ENCODE results near the gene COL9A3.

COL9A3 gene

DNA sequence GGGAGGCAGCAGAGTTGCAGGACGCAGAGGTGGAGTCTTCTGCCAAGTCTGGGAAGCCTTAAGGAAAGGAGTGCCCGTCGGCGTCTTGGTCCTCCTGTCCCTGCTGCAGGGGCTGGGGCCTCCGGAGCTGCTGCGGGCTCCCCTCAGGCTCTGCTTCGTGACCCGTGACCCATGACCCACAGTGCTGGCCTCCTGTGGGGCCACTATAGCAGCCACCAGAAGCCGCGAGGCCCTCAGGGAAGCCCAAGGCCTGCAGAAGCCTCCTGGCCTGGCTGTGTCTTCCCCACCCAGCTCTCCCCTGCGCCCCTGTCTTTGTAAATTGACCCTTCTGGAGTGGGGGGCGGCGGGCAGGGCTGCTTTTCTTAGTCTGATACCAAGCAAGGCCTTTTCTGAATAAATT is 3.3 kb upstream of the COL9A3 start:
- no peak for DNase-seq

DNA sequence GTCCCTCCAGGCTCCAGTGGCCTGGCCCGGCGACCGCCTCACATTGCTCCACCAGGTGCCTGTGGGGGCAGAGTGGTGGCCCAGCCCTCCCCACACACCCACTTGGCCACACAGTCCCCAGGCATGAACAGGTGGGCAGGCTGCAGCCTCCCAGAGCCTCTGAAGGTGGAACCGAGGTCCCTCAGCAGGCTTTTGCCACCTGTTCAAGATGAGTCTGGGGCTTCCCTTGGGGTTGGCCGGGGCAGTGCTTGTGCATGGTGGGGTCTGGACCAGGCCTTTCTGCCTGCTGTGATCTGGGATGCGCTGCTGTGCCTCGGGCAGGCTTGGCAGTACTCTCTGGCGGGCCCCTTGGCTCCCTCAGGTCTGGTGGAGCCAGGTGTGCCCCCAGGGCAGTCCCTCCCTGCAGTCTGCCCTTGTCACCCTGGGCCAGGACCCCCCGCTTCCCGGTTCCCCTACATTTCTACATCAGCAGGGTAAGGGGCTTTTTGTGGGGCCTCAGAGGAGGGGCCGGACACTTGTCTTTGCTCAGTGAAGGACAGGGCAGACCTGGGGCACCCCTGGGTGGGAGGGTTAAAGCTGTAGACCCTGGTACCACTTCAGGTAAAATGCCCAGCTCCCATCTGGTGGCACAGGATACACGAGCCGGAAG is 2.7 kb upstream of the COL9A3 start:
- no peak for DNase-seq

GRCh38 chr20:62814709-62815065 is 2.2 kb upstream of the COL9A3 start:
- no peak for DNase-seq

- DNase-seq: no peak
These were observed 1.5 kb upstream of the COL9A3 start for GRCh38 chr20:62815066-62815991.

- DNase-seq: no peak
These were observed 593 bp upstream of the COL9A3 start for GRCh38 chr20:62816031-62816883.

- no peak for DNase-seq
These were observed 1.2 kb downstream of the COL9A3 start for GRCh38 chr20:62817975-62818591.

DNA sequence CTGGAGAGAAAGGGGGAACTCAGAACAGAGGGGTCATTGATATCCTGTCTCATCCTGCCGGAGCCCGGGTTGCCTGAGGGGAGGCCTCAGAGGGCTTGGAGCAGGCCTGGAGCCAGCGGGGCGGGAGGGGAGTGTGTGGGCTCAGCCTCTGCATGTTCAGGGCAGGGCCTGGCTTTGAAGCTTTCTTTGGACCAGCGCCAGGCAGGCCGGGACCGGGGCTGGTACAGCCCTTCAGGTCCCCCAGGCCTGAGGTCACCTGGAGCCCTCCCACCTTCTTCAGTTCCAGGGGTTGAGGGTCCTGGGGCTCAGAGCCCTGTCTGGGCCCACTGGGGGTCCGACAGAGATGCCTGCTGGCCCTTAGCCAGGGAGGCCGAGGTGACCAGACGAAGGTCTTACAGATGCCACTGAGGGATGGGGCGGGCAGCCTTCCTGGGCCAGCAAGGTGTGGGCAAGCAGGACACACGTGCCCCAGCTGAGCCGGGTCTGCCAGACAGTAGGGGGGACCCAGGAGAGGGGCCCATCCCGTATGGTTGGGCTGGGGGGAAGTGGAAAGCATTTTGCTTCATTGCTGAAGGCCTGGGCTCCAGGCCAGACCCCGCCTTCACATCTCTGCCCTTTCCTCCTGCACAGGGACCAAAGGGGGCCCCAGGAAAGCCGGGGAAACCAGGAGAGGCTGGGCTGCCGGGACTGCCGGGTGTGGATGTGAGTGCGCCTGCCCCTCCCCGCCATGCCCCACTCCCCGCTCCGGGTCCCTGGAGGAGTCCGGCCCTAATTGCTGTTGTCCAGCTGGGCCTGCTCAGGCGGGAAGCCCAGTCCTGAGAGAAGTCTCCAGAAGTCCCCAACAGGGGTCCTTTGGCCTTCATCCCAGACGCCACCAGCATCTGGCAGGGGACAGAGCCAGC is 2.0 kb downstream of the COL9A3 start:
- no peak for DNase-seq

DNA sequence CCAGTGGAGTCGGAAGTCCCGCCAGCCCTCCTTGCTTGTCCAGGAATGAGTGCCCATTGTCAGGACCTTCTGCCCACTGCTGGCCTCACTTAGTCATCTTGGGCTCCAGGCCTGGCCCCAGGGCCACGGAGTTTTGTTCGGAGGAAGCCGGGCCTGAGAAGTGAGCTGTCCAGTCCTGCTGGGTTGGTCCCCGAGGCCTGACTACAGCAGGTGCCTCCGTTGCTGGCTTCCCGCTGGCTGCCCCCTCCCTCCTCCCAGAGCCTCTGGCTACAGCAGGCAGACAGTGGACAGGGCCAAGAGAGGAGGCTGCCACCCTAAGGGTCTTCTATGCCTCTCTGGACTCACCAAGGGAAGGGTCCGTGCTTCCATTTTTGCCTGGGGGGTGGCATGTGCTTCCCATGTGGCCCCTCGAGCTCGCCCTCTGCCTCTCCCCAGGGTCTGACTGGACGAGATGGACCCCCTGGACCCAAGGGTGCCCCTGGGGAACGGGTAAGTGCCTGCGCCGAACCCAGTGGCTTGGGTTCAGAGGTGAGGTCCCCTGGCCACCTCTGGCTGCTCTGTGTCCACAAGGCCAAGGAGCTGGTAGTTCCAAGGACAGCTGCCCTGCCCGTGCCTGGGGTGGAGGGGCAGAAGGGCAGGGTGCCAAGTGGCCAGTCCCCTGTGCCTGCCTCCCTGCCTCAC is 2.8 kb downstream of the COL9A3 start:
- DNase-seq: no peak

DNA sequence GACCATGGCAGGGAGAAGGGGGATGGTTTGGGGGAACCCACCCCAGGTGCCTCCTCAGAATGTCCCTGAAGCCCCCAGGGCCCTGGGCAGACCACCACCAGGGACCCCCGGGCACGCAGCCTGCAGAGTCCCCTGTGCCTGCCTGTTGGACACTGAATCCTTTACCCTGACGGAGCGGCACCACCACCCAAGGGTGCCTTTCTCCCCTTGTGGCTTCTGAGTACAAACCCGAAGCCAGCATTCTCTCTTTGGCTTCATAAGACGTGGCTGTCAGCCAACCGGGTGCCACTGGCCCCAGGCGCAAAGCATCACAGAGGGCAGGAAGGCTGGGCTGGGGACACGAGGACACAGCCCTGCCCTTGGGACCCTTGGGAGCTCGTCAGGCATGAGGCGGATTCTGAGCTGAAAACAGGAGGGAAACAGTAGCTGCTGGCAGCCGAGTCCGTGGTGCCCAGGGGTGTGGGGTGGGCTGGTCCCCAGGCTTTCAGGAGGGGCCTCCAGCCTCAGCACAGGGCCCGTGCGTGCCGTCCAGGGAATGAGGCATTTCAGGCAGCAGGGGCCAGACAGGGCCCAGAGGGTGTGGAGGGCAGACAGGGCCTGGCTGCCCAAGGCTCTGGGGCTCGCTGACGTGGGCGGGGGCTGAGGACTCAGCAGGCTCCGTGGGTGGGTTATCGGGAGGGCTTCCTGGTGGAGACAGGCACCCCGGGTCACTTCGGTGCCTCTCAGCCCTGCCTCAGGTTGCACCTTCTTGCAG is 3.5 kb downstream of the COL9A3 start:
- no peak for DNase-seq

DNA sequence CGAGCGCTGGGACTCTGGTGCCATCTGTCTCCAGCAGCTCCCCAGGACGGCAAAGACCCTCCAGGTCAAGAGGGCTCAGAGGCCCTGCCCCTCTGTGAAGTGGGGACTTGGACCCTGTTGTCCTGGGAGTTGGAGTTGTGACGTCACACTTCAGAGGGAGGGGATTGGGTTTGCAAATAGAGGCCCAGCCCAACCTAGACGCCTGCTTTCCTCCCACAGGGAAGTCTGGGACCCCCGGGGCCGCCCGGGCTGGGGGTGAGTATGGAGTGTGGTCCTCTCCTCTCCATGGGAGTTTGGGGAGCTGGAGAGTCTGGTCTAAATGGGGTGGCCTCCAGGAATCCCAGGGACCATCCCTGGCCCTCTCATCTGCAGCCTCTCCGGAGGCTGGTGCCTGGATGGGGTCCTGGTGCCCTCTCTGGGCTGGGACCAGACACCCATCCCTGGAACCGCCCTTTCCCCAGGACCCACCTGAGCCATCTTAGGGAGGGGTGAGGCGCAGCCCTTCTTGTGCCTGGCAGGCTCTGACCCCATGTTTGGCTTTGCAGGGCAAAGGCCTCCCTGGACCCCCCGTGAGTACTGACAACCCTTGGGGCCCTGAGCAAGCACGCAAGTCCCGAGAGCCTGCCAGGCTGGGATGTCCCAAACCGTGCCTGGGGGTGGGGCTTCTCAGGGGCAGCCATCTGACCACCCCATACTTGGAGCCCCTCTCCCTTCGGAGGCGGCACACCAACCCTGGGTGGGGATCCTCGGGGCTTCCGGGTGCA is 4.3 kb downstream of the COL9A3 start:
- DNase-seq: no peak

DNA sequence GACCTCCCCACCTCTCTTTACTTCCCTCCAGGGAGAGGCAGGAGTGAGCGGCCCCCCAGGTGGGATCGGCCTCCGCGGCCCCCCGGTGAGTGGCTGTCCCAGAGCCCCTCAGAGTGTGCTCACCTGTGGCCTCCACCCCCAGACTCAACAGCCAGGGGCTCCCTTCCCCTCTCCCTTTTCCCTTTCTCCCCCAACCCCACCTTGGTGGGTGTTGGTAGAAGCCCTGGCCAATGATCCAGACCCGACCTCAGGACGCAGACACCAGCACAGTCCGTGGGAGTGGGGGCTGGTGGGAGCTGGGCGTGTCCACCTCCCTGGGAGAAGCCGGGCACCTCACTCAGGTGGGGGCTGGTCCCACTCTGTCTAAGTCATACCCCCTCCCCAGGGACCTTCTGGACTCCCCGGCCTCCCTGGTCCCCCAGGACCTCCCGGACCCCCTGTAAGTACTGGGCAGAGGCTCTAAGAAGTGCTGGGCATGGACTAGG is 4.9 kb downstream of the COL9A3 start:
- DNase-seq: no peak

DNA sequence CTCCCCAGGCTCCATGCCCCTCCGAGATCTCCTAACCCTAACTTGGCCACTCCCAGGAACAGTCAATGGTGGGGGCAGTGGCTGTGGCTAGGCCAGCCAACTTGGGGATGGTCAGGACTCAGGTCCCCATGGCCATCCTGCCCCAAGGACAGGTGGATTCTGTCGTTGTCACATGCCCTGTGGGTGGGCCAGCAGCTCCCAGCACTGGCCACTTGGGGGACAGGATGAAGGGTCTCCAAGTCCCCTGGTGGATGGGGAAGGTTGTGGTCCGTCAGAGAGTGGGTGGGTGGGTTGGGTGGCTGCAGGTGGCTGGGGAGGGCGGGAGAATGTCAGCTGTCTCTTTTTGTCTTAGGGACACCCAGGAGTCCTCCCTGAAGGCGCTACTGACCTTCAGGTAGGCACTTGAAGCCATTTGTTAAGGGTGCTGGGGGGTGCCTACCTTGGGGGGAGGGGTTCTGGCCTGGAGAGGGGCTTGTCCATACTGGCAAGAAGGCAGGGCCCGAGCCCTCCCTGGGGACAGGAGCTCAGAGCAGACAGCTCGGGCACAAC is 5.5 kb downstream of the COL9A3 start:
- DNase-seq: no peak

GRCh38 chr20:62822788-62823651 is 6.2 kb downstream of the COL9A3 start:
- DNase-seq: peak; percentile 55

- DNase-seq: no peak
These were observed 7.0 kb downstream of the COL9A3 start for GRCh38 chr20:62823688-62824475.

GRCh38 chr20:62824476-62825332 is 7.9 kb downstream of the COL9A3 start:
- DNase-seq: peak; percentile 36

DNA sequence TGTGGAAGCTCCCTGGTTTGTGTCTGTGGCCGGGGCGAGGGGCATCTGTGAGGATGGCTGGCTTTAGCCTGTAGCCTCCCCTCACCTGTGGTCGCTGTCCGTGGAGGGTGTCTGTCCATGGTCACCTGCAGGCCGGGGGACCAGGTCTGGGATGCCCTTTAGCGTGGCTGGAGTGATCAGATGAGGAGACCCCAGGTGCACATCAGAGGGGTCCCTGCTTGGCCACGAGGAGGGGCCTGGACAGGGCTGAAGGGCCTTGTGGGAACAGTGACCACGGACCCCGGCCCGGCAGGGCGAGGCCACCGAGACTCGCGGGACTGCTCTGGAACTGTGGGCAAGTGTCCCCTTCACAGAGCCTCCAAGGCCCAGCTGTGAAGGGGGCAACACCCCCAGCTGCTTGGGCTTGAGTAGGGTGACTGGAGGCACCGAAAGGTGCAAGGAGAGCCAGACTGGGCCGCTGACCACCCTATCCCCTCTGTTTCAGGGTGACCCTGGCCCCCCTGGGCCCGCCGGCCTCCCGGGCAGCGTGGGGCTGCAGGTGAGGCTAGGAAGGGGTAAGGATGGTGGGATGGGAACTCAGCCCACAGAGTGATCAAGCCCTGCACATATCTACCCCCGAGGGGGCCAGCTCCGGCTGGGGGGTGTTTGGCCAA is 8.6 kb downstream of the COL9A3 start:
- no peak for DNase-seq
